Nephron (organoid): ENCODE results near the gene HMGN5.

Experiments
- H3K27ac Mint-ChIP-seq, 3 experiments: 2 replicates each; pipeline ENCODE4 v1.8.0; 2020; ENCODE audit warnings: mixed read lengths in 3 of 3, mild to moderate bottlenecking in 2 of 3, moderate library complexity in 1 of 3
- H3K27me3 Mint-ChIP-seq: 2 replicates; pipeline ENCODE4 v1.8.0; 2021; ENCODE audit warnings: low read depth, mild to moderate bottlenecking, moderate library complexity, mixed read lengths
- H3K36me3 Mint-ChIP-seq: 2 replicates; pipeline ENCODE4 v1.8.0; 2020; ENCODE audit warnings: low read depth, mixed read lengths
- H3K4me1 Mint-ChIP-seq: 2 replicates; pipeline ENCODE4 v1.8.0; 2020; ENCODE audit warnings: mixed read lengths
- H3K4me3 Mint-ChIP-seq, 3 experiments: 2 replicates each; pipeline ENCODE4 v1.8.0; 2020; ENCODE audit warnings: mild to moderate bottlenecking in 3 of 3, mixed read lengths in 3 of 3, moderate library complexity in 2 of 3
- H3K9me3 Mint-ChIP-seq: 2 replicates; pipeline ENCODE4 v1.8.0; 2020; ENCODE audit warnings: mixed read lengths
- TF ChIP-seq, protein P1 (sequence below), 3 experiments: fragments of 200-600 bp; sonication (generic); IDR thresholded peaks; one replicate each; pipeline ENCODE4 v1.5.0; 2021; ENCODE audit warnings: antibody characterized with exemption in 3 of 3; ENCODE audit not compliant: unreplicated experiment in 3 of 3

Gene HMGN5

DNA sequence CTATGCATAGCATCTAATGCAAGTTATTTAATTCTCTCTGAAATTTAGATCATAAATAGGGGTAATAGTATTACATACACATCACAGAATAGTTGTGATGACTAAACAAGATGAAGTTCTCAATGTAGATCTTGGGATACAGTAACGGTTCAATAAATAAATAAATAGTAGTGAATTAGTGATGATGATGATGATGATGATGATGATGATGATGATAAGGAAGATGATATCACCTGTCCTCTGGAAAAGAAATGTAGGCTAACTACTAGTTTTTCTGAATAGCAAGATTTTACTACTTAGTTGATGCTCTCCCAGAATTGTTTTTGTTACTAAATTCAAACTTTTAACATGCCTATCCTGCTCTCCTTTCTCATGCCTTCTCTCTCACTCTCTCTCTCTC lies 30.5 kb upstream of the HMGN5 start:
- Mint-ChIP-seq H3K36me3 (peaks cover 11% of the 10 kb centered on the region), H3K27me3 (no peaks in the 10 kb centered on the region), H3K4me3 (no peak overlapping the region), H3K4me1 (no peaks in the 10 kb centered on the region), H3K9me3 (peaks cover 3% of the 10 kb centered on the region), H3K27ac (no peak overlapping the region)
- TF ChIP-seq, protein P1, sequence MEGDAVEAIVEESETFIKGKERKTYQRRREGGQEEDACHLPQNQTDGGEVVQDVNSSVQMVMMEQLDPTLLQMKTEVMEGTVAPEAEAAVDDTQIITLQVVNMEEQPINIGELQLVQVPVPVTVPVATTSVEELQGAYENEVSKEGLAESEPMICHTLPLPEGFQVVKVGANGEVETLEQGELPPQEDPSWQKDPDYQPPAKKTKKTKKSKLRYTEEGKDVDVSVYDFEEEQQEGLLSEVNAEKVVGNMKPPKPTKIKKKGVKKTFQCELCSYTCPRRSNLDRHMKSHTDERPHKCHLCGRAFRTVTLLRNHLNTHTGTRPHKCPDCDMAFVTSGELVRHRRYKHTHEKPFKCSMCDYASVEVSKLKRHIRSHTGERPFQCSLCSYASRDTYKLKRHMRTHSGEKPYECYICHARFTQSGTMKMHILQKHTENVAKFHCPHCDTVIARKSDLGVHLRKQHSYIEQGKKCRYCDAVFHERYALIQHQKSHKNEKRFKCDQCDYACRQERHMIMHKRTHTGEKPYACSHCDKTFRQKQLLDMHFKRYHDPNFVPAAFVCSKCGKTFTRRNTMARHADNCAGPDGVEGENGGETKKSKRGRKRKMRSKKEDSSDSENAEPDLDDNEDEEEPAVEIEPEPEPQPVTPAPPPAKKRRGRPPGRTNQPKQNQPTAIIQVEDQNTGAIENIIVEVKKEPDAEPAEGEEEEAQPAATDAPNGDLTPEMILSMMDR (IDR thresholded peaks at IDR 0.05; ENCODE audit: unreplicated experiment in 3 of 3), result no peak

GRCh38 chrX:81231476-81231875 lies 29.8 kb upstream of the HMGN5 start:
- Mint-ChIP-seq H3K4me3 (no peak overlapping the region), H3K27ac (no peak overlapping the region), H3K36me3 (peaks cover 4% of the 10 kb centered on the region), H3K4me1 (no peaks in the 10 kb centered on the region), H3K27me3 (no peaks in the 10 kb centered on the region), H3K9me3 (no peaks in the 10 kb centered on the region)
- TF ChIP-seq, protein P1 (IDR thresholded peaks at IDR 0.05; ENCODE audit: unreplicated experiment in 3 of 3), result no peak

GRCh38 chrX:81229901-81230300 lies 28.2 kb upstream of the HMGN5 start:
- no peak overlapping the region for H3K4me3 Mint-ChIP-seq
- no peaks in the 10 kb centered on the region for H3K4me1 Mint-ChIP-seq
- TF ChIP-seq, protein P1 (IDR thresholded peaks at IDR 0.05; ENCODE audit: unreplicated experiment in 3 of 3), result no peak
- H3K27ac Mint-ChIP-seq, result no peak overlapping the region
- H3K27me3 Mint-ChIP-seq, result no peaks in the 10 kb centered on the region
- no peaks in the 10 kb centered on the region for H3K9me3 Mint-ChIP-seq
- peaks cover 3% of the 10 kb centered on the region for H3K36me3 Mint-ChIP-seq

- Mint-ChIP-seq H3K4me3 (no peak overlapping the region), H3K27me3 (no peaks in the 10 kb centered on the region), H3K4me1 (no peaks in the 10 kb centered on the region), H3K27ac (no peak overlapping the region), H3K9me3 (no peaks in the 10 kb centered on the region), H3K36me3 (peaks cover 3% of the 10 kb centered on the region)
- TF ChIP-seq, protein P1 (IDR thresholded peaks at IDR 0.05; ENCODE audit: unreplicated experiment in 3 of 3), result no peak
These were observed 27.5 kb upstream of the HMGN5 start for GRCh38 chrX:81229229-81229628.

- Mint-ChIP-seq H3K27me3 (no peaks in the 10 kb centered on the region), H3K4me1 (no peaks in the 10 kb centered on the region)
- TF ChIP-seq, protein P1 (IDR thresholded peaks at IDR 0.05; ENCODE audit: unreplicated experiment in 3 of 3), result no peak
These were observed 14.0 kb upstream of the HMGN5 start for GRCh38 chrX:81215685-81216084.

GRCh38 chrX:81208916-81209315 lies 7.2 kb upstream of the HMGN5 start:
- Mint-ChIP-seq H3K27me3 (no peaks in the 10 kb centered on the region), H3K9me3 (peaks cover 11% of the 10 kb centered on the region), H3K4me3 (no peak overlapping the region), H3K4me1 (peaks cover 5% of the 10 kb centered on the region), H3K27ac (no peak overlapping the region), H3K36me3 (peaks cover 48% of the 10 kb centered on the region)
- TF ChIP-seq, protein P1 (IDR thresholded peaks at IDR 0.05; ENCODE audit: unreplicated experiment in 3 of 3), result no peak

More at GRCh38 chrX:81215685-81216084, 14.0 kb upstream of the HMGN5 start:
- H3K9me3 Mint-ChIP-seq, result peaks cover 15% of the 10 kb centered on the region
- H3K27ac Mint-ChIP-seq, result no peak overlapping the region
- H3K4me3 Mint-ChIP-seq, result no peak overlapping the region
- H3K36me3 Mint-ChIP-seq, result peaks cover 37% of the 10 kb centered on the region
